ENCODE data around the gene ADGRD2. TPM values are rescaled to one million over a fixed set of nuclear protein-coding genes. Genes with fewer than 3 reads are reported as not detected.

The ADGRD2 gene
- total and polyA plus RNA-seq, 9 of the 15 experiments (the other 6 are each of a cell fraction or from before 2014, with no cell fraction given): not detected

GRCh38 chr9:124443625-124444024 is 6.6 kb upstream of the ADGRD2 start:
- Histone ChIP-seq H3K9ac (ENCODE audit: insufficient read depth in 1 of 2, low read depth in 2 of 2, low read length in 2 of 2) (no peak overlapping the region), H3K4me1 (replicated peaks in 1 of 2; ENCODE audit: control insufficient read depth in 2 of 2, insufficient read depth in 2 of 2, low read length in 2 of 2) (peaks cover 0 to 9% of the 10 kb centered on the region in 2 experiments; a peak in 2 of 5 replicates), H3K27me3 (ENCODE audit: control insufficient read depth in 2 of 2, insufficient read depth in 2 of 2, low read length in 2 of 2) (peaks cover 8 to 24% of the 10 kb centered on the region in 2 experiments; a peak in 3 of 5 replicates), H2AFZ (ENCODE audit: low read depth, low read length) (no peak overlapping the region), H3K36me3 (ENCODE audit: control insufficient read depth, insufficient read depth, low read length) (no peaks in the 10 kb centered on the region), H4K20me1 (replicated peaks; ENCODE audit: control insufficient read depth, insufficient read depth, low read length) (no peaks in the 10 kb centered on the region; the same call in 1 of the 2 replicates), H3K9me1 (ENCODE audit: control insufficient read depth, insufficient read depth, low read length) (no peaks in the 10 kb centered on the region), H3K27ac (ENCODE audit: extremely low read depth, low read depth, low read length) (no peak overlapping the region), H3K4me3 (no peak overlapping the region), H3K79me2 (ENCODE audit: control insufficient read depth, insufficient read depth, low read length) (no peaks in the 10 kb centered on the region), H3K4me2 (ENCODE audit: insufficient read depth, low read length) (no peak overlapping the region), H3K9me3 (replicated peaks; ENCODE audit: control insufficient read depth, insufficient read depth, low read depth, low read length) (no peaks in the 10 kb centered on the region)
- BruUV-seq (replicated peaks): no TSS peak
- FAIRE-seq (no peak), ATAC-seq (no peak), DNase-seq (ENCODE audit: extremely low read depth in 1 of 4, low spot score in 3 of 4) (no peak)
- ChIA-PET POLR2A (interaction anchor here (0.6 to 1.7 kb wide), 2 partner anchors 14 to 183 kb away, joined by 3 to 6 read pairs; no protein-coding TSS in a partner anchor), CTCF (ENCODE audit: low intra/inter-chr PET ratio) (no interaction called here)
- WGBS (ENCODE audit: insufficient coverage, low coverage, missing lambda C conversion rate): 27% methylated on average over 2 of the region's 2 CpGs
- peak; percentile 79 for TF ChIP-seq RBM25 (IDR thresholded peaks at IDR 0.05; ENCODE audit: low read depth, low read length, severe bottlenecking)
- peak; percentile 20; the same call in 1 of the 2 replicates for TF ChIP-seq BCOR (IDR thresholded peaks at IDR 0.05)
- TF ChIP-seq KHSRP (IDR thresholded peaks at IDR 0.05): no peak
- in situ Hi-C loops (cut with MboI): no loop called here
- intact Hi-C loops (cut with micrococcal nuclease): no loop called here

DNA sequence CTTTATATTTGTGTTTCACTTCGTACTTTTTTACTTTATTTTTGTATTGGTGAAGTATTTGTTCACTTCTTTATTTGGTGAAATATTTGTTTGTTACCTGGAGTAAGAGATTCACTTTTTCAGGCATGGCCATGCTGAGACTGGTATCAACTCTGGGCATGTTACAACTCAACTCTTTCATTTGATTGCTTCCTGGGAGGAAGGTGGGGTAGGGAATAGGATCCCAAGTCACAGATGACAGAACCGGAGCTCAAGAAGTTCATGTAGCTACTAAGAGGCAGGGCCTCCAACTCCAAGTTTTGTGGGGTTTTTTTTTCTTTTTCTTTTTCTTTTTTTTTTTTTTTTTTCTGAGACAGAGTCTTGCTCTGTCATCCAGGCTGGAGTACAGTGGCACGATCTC is 6.1 kb upstream of the ADGRD2 start:
- intact Hi-C loops (cut with micrococcal nuclease) (no loop called here), in situ Hi-C loops (cut with MboI) (no loop called here)
- Histone ChIP-seq H3K79me2 (ENCODE audit: control insufficient read depth, insufficient read depth, low read length) (no peaks in the 10 kb centered on the region), H3K27ac (ENCODE audit: extremely low read depth, low read depth, low read length) (no peak overlapping the region), H2AFZ (ENCODE audit: low read depth, low read length) (no peak overlapping the region), H3K4me3 (no peak overlapping the region), H3K27me3 (ENCODE audit: control insufficient read depth in 2 of 2, insufficient read depth in 2 of 2, low read length in 2 of 2) (peaks cover 5 to 19% of the 10 kb centered on the region in 2 experiments; a peak in 3 of 5 replicates), H3K36me3 (ENCODE audit: control insufficient read depth, insufficient read depth, low read length) (no peaks in the 10 kb centered on the region), H3K9me3 (replicated peaks; ENCODE audit: control insufficient read depth, insufficient read depth, low read depth, low read length) (no peaks in the 10 kb centered on the region), H3K4me1 (replicated peaks in 1 of 2; ENCODE audit: control insufficient read depth in 2 of 2, insufficient read depth in 2 of 2, low read length in 2 of 2) (peaks cover 0 to 9% of the 10 kb centered on the region in 2 experiments; a peak in 2 of 5 replicates), H4K20me1 (replicated peaks; ENCODE audit: control insufficient read depth, insufficient read depth, low read length) (no peaks in the 10 kb centered on the region; the same call in 1 of the 2 replicates), H3K9me1 (ENCODE audit: control insufficient read depth, insufficient read depth, low read length) (no peaks in the 10 kb centered on the region), H3K9ac (ENCODE audit: insufficient read depth in 1 of 2, low read depth in 2 of 2, low read length in 2 of 2) (no peak overlapping the region), H3K4me2 (ENCODE audit: insufficient read depth, low read length) (no peak overlapping the region)
- ChIA-PET CTCF (ENCODE audit: low intra/inter-chr PET ratio) (no interaction called here), POLR2A (interaction anchor here (1.7 kb wide), 1 partner anchor 14 kb away, joined by 6 read pairs; no protein-coding TSS in a partner anchor)
- DNase-seq (ENCODE audit: extremely low read depth in 1 of 4, low spot score in 3 of 4) (no peak), FAIRE-seq (no peak), ATAC-seq (no peak)
- 10% methylated on average over 2 of the region's 3 CpGs for WGBS (ENCODE audit: insufficient coverage, low coverage, missing lambda C conversion rate)
- BruUV-seq (replicated peaks): no TSS peak
- TF ChIP-seq RFX5 (IDR thresholded peaks at IDR 0.05; ENCODE audit: low read depth, low read length): no peak
- no peak for TF ChIP-seq ELF1 (tag; IDR thresholded peaks at IDR 0.05)
- TF ChIP-seq SAP30 (IDR thresholded peaks at IDR 0.05; ENCODE audit: borderline replicate concordance, insufficient read depth, low read depth, low read length, poor library complexity, severe bottlenecking): no peak
- TF ChIP-seq, protein P1, sequence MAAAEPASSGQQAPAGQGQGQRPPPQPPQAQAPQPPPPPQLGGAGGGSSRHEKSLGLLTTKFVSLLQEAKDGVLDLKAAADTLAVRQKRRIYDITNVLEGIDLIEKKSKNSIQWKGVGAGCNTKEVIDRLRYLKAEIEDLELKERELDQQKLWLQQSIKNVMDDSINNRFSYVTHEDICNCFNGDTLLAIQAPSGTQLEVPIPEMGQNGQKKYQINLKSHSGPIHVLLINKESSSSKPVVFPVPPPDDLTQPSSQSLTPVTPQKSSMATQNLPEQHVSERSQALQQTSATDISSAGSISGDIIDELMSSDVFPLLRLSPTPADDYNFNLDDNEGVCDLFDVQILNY (CRISPR knock-in tag; IDR thresholded peaks at IDR 0.05): no peak
- TF ChIP-seq ZNF431 (CRISPR knock-in tag; IDR thresholded peaks at IDR 0.05): no peak
- TF ChIP-seq ZKSCAN3 (CRISPR knock-in tag; IDR thresholded peaks at IDR 0.05): no peak
- TF ChIP-seq, protein P2, sequence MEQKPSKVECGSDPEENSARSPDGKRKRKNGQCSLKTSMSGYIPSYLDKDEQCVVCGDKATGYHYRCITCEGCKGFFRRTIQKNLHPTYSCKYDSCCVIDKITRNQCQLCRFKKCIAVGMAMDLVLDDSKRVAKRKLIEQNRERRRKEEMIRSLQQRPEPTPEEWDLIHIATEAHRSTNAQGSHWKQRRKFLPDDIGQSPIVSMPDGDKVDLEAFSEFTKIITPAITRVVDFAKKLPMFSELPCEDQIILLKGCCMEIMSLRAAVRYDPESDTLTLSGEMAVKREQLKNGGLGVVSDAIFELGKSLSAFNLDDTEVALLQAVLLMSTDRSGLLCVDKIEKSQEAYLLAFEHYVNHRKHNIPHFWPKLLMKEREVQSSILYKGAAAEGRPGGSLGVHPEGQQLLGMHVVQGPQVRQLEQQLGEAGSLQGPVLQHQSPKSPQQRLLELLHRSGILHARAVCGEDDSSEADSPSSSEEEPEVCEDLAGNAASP (IDR thresholded peaks at IDR 0.05): no peak
- TF ChIP-seq SPI1 (IDR thresholded peaks at IDR 0.05; ENCODE audit: borderline replicate concordance, low read depth, low read length): no peak
- no peak for TF ChIP-seq ZNF589 (CRISPR knock-in tag; IDR thresholded peaks at IDR 0.05; ENCODE audit: low read depth)
- TF ChIP-seq, protein P3, sequence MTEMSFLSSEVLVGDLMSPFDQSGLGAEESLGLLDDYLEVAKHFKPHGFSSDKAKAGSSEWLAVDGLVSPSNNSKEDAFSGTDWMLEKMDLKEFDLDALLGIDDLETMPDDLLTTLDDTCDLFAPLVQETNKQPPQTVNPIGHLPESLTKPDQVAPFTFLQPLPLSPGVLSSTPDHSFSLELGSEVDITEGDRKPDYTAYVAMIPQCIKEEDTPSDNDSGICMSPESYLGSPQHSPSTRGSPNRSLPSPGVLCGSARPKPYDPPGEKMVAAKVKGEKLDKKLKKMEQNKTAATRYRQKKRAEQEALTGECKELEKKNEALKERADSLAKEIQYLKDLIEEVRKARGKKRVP (CRISPR knock-in tag; IDR thresholded peaks at IDR 0.05): no peak
- no peak for TF ChIP-seq RAD51 (IDR thresholded peaks at IDR 0.05; ENCODE audit: borderline replicate concordance, low read depth)

Data from K562 (cell line).